HCT116 (cell line): ENCODE results near the gene EIF4E. TPM values are rescaled to one million over a fixed set of nuclear protein-coding genes. Genes with fewer than 3 reads are reported as not detected.
"Not testable (repeated sequence)": the region's sequence is repeated elsewhere in the genome, so short reads cannot be mapped to it uniquely, and the experiment has no call there.

Experiments used
- ATAC-seq: fragments of 200-7000 bp; cut with Tn5 transposase; 2 replicates; pipeline ENCODE4 v1.9.1; 2020; ENCODE audit warnings: mild to moderate bottlenecking, moderate library complexity
- BruUV-seq: library from RNA; stranded (reverse); fragments of 400-500 nt; replicated peaks from 2 replicates; lab custom pipeline; 2021; lab: Mats Ljungman, UMichigan
- CTCF ChIA-PET: fragments of 300-600 bp; sonication (Branson Sonifier 250); formaldehyde crosslinking; loops from one replicate; lab custom pipeline; 2021; ENCODE audit warnings: antibody characterized with exemption; lab: Charles Lee
- POLR2A ChIA-PET: fragments of 300-600, 350-600 bp; sonication (Branson Sonifier 250); formaldehyde crosslinking; loops from one replicate; lab custom pipeline; 2021; ENCODE audit warnings: antibody characterized with exemption; lab: Charles Lee
- RAD21 ChIA-PET, 2 experiments: fragments of 300-600 bp; sonication (Branson Sonifier 250); formaldehyde crosslinking; loops; one replicate each; lab custom pipeline; 2023; ENCODE audit warnings: low total read pairs in 2 of 2; ENCODE audit not compliant: uncharacterized antibody in 2 of 2, unreplicated experiment in 2 of 2, low non-redundant PET in 1 of 2; lab: Charles Lee
- DNase-seq: peaks from one replicate; pipeline ENCODE4 v3.0.0-alpha.2; 2010; ENCODE audit warnings: low read depth, low spot score
- H2AFZ ChIP-seq: fragments of 200-600 bp; shearing (Covaris generic), sonication (generic); 2 replicates; pipeline ENCODE4 v1.6.1; 2017; ENCODE audit warnings: low read depth, mixed run types, mixed read lengths, antibody characterized with exemption, low read length; ENCODE audit not compliant: poor library complexity, severe bottlenecking
- H3K27ac ChIP-seq: 2 replicates; pipeline ENCODE4 v1.5.1; 2012; ENCODE audit warnings: low read depth, low read length
- H3K27me3 ChIP-seq: fragments of 200-600 bp; sonication (generic); 2 replicates; pipeline ENCODE4 v1.6.1; 2016; ENCODE audit warnings: mixed run types, low read length, mixed read lengths; ENCODE audit not compliant: insufficient read depth
- H3K36me3 ChIP-seq, 2 experiments: fragments of 200-500 bp in 1 of 2; fragments of 200-600 bp in 1 of 2; sonication (Bioruptor generic) in 1 of 2; sonication (generic) in 1 of 2; 2 replicates each; pipeline versions ENCODE4 v1.5.1 to v1.6.1; 2014 to 2016; ENCODE audit warnings: low read length in 2 of 2, inconsistent platforms in 1 of 2, mixed read lengths in 1 of 2, mixed run types in 1 of 2; ENCODE audit not compliant: insufficient read depth in 2 of 2, control insufficient read depth in 1 of 2
- H3K4me1 ChIP-seq, 2 experiments: fragments of 200-600 bp in 1 of 2; sonication (generic) in 1 of 2; 2 replicates each; pipeline versions ENCODE4 v1.5.1 to v1.6.1; 2012 to 2017; ENCODE audit warnings: low read length in 2 of 2, inconsistent platforms in 1 of 2, mild to moderate bottlenecking in 1 of 2, mixed read lengths in 1 of 2, mixed run types in 1 of 2, moderate library complexity in 1 of 2; ENCODE audit not compliant: insufficient read depth in 2 of 2, control insufficient read depth in 1 of 2
- H3K4me2 ChIP-seq: fragments of 200-600 bp; sonication (generic); 2 replicates; pipeline ENCODE4 v1.6.1; 2017; ENCODE audit warnings: mixed run types, low read length, mixed read lengths
- H3K4me3 ChIP-seq, 2 experiments: fragments of 200-600 bp in 1 of 2; sonication (generic) in 1 of 2; replicated peaks in 1 of 2; 2 replicates each; pipeline ENCODE4 v1.5.1; 2011 to 2016; ENCODE audit warnings: low read length in 2 of 2, control low read depth in 1 of 2, low read depth in 1 of 2, mild to moderate bottlenecking in 1 of 2, mixed read lengths in 1 of 2, mixed run types in 1 of 2
- H3K79me2 ChIP-seq: fragments of 200-600 bp; sonication (generic); 2 replicates; pipeline ENCODE4 v1.6.1; 2017; ENCODE audit warnings: mild to moderate bottlenecking, mixed run types, low read length, moderate library complexity, mixed read lengths; ENCODE audit not compliant: insufficient read depth
- H3K9ac ChIP-seq: fragments of 200-600 bp; sonication (generic); 2 replicates; pipeline ENCODE4 v1.6.1; 2016; ENCODE audit warnings: low read length, mixed read lengths
- H3K9me2 ChIP-seq: fragments of 200-600 bp; sonication (generic), shearing (Covaris generic); 2 replicates; pipeline ENCODE4 v1.6.1; 2017; ENCODE audit warnings: mixed run types, mild to moderate bottlenecking, moderate library complexity; ENCODE audit not compliant: insufficient read depth
- H3K9me3 ChIP-seq, 2 experiments: fragments of 200-500 bp in 1 of 2; fragments of 200-600 bp in 1 of 2; sonication (Bioruptor generic) in 1 of 2; sonication (generic) in 1 of 2; 2 replicates each; pipeline ENCODE4 v1.6.1; 2014 to 2017; ENCODE audit warnings: low read length in 2 of 2, mixed read lengths in 2 of 2, inconsistent platforms in 1 of 2, low read depth in 1 of 2, mild to moderate bottlenecking in 1 of 2, mixed run types in 1 of 2, moderate library complexity in 1 of 2; ENCODE audit not compliant: control insufficient read depth in 1 of 2, insufficient read depth in 1 of 2
- H4K20me1 ChIP-seq: fragments of 200-600 bp; sonication (generic), shearing (Covaris generic); 2 replicates; pipeline ENCODE4 v1.6.1; 2017; ENCODE audit warnings: mixed run types, mild to moderate bottlenecking, moderate library complexity; ENCODE audit not compliant: insufficient read depth
- ATF3 ChIP-seq: IDR thresholded peaks from 2 replicates; pipeline ENCODE4 v1.6.1; 2012
- intact Hi-C: fragments of 100-400 bp; cut with micrococcal nuclease; formaldehyde crosslinking; loops from 2 replicates; pipeline ENCODE4 v1.10.0; 2022
- total RNA-seq: library from RNA; stranded (reverse); gene quantifications from one replicate; pipeline ENCODE4 v1.2.1, GENCODE V29; 2021; ENCODE audit not compliant: unreplicated experiment

EIF4E gene
- total RNA-seq, 1 experiment from 2014 or later: 148 TPM

- H3K79me2 ChIP-seq, H3K4me3 ChIP-seq, POLR2A ChIA-PET, H3K27me3 ChIP-seq, ATAC-seq, H3K9ac ChIP-seq, H3K4me2 ChIP-seq, H3K36me3 ChIP-seq, H3K9me2 ChIP-seq, H4K20me1 ChIP-seq, CTCF ChIA-PET, RAD21 ChIA-PET, H3K27ac ChIP-seq, H3K9me3 ChIP-seq: not testable (repeated sequence)
- TF ChIP-seq ATF3: peak; percentile 33; the same call in 1 of the 2 replicates
- TF ChIP-seq, all 23 proteins: peak for 1; not testable (repeated sequence) for 22
- H2AFZ ChIP-seq, BruUV-seq, H3K4me1 ChIP-seq, DNase-seq, intact Hi-C loops: not testable (repeated sequence)
These were observed 97.9 kb downstream of the EIF4E start for GRCh38 chr4:98831036-98831435.

Other genes with a start within 250 kb of the EIF4E start
- 112 TPM for gene METAP1, start 66.6 kb upstream of the EIF4E start, total RNA-seq
- 163 TPM for gene ADH5, start 159.7 kb upstream of the EIF4E start, total RNA-seq
- 0.25 TPM for gene ADH4, start 215.2 kb upstream of the EIF4E start, total RNA-seq